ENCODE data around the gene MISP3. TPM values are rescaled to one million over a fixed set of nuclear protein-coding genes. Genes with fewer than 3 reads are reported as not detected.
"Not testable (repeated sequence)": the region's sequence is repeated elsewhere in the genome, so short reads cannot be mapped to it uniquely, and the experiment has no call there.

MISP3 gene
- total RNA-seq, 1 donor from 2014 or later, result 7.3 TPM

GRCh38 chr19:14050961-14051360, 21.6 kb upstream of the MISP3 start:
- intact Hi-C loops (cut with DNase I); DNase-seq (ENCODE audit: missing footprints); ATAC-seq: not testable (repeated sequence)

DNA sequence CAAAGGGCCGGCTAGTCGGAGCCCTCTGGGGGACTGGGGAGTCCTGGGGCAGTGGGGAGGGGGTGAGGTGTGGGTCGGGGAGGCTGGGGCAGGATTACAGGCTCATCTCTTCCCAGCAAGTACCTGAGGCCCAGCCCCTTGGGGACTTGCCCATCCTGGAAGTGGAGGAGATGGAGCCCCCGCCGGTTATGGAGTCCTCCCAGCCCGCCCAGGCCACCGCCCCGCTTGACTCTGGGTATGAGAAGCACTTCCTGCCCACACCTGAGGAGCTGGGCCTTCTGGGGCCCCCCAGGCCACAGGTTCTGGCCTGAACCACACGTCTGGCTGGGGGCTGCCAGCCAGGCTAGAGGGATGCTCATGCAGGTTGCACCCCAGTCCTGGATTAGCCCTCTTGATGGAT, 20.6 kb upstream of the MISP3 start:
- intact Hi-C loops (cut with DNase I), result no loop called here
- DNase-seq (ENCODE audit: missing footprints) (no peak), ATAC-seq (no peak)

- intact Hi-C loops (cut with DNase I), result no loop called here
- DNase-seq (ENCODE audit: missing footprints), result no peak
- ATAC-seq, result no peak
Measured at GRCh38 chr19:14052470-14052869, 20.1 kb upstream of the MISP3 start.

GRCh38 chr19:14053032-14053431, 19.6 kb upstream of the MISP3 start:
- DNase-seq (ENCODE audit: missing footprints) (no peak), ATAC-seq (no peak)
- intact Hi-C loops (cut with DNase I), result no loop called here

DNA sequence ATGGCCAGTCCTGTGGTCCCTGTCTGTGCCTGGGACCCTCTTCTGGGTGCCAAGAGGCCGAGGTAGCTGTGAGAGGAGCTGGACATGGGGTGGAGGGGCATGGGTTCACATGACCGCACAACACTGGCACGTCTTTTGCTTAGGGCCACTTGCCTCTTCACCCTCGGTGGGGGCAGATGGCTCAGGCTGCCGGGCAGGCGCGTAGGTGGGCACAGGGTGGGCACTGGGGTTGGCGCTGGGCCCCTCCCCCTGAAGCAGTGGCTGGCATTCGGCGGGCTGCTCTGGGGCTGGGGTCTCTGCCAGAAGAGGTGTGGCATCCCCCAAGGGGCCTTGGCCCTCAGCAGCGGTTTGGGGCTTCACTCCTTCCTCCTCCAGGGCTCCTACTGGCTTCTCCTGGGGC, 19.1 kb upstream of the MISP3 start:
- intact Hi-C loops (cut with DNase I), result no loop called here
- DNase-seq (ENCODE audit: missing footprints) (no peak), ATAC-seq (no peak)

DNA sequence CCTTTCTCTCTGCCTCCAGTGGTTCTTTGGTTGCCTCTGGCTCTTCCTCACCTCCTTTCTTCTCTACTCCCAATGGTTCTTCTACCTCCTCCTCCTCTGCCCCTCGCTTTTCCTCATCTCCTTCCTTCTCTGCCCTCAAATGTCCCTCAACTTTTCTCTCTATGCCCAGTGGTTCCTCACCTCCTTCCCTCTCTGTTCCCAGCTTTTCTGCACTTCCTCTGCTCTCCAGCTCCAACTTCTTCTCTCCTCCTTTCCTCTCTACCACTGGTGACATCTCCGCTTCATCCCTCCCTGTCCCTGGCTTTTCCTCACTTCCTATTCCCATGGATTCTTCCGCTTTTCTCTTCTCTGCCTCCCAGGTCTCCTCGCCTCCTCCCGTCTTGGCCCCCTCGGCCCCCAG, 18.5 kb upstream of the MISP3 start:
- intact Hi-C loops (cut with DNase I), result no loop called here
- DNase-seq (ENCODE audit: missing footprints) (no peak), ATAC-seq (no peak)

- intact Hi-C loops (cut with DNase I), result no loop called here
- no peak for ATAC-seq
- no peak for DNase-seq (ENCODE audit: missing footprints)
Measured at GRCh38 chr19:14054721-14055120, 17.9 kb upstream of the MISP3 start.

DNA sequence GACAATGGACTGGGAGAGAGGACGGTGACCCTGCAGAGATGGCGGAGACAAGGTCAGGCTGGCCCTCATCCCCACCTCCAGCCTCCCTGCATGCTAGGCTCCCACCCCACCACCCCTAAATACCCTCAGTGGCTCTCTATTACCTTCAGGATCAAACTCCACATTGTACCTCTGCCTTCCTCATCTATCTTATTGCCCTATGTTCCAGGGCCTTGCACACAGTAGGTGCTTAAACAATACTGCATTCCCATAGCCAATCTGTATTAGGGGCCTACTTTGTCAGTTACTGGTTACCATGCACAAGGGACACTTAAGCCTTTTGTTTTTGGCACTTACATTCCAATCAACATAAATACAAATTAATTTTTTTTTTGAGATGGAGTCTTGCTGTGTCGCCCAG, 17.2 kb upstream of the MISP3 start:
- intact Hi-C loops (cut with DNase I), result no loop called here
- DNase-seq (ENCODE audit: missing footprints) (no peak), ATAC-seq (no peak)

DNA sequence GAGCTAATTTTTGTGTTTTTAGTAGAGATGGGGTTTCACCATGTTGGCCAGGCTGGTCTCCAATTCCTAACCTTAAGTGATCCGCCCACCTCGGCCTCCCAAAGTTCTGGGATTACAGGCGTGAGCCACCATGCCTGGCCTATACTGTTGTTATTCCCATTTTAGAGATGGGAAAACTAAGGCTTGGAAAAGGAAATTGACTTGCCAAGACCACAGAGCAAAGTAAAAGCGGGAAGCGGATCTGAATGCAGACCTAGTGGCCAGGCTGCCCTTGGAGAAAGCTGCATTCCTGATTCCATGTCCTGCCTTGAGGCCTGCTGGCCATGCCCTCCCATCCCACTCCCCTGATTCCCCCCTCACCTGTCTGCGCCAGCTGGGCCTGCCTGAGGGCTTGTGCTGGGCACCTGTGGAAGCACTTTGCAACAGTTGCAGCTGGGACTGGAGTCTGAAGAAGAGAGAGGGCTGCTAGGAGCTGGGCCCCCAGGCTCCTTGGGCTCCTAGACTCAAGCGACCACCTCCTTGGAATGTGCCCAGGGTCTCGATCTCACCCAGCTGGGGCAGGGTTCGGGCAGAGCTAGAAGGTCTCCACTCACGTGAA, 16.4 kb upstream of the MISP3 start:
- ATAC-seq (no peak), DNase-seq (ENCODE audit: missing footprints) (no peak)
- intact Hi-C loops (cut with DNase I), result no loop called here

DNA sequence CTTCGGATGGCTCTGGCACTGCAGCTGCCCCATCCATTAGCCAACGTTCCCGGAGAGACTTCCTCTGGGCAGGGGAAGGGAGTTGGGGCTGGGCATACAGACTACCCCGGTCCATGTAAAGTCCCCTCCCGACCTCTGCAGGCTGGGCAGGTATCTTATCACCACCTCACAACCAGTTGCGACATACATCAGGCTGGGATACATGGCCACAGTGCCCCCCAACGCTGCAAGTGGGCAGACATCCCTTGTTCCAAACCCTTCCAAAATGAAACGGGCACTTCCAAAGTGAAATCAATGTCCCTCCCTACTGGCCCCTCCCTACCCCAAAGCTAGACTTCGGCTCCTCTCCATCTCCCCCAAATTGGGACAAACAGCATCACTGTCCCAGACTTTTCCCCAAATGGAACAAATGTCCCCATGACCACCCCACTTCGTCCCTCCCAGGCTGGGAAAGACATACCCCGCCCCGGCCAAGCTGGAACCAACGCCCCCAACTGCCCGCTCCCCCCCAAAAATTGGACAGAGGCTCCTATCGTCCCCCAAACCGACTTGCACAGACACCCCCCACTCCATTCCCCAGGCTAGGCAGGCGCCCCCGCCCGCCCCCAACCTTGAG, 15.7 kb upstream of the MISP3 start:
- DNase-seq (ENCODE audit: missing footprints) (no peak), ATAC-seq (no peak)
- intact Hi-C loops (cut with DNase I), result no loop called here

DNA sequence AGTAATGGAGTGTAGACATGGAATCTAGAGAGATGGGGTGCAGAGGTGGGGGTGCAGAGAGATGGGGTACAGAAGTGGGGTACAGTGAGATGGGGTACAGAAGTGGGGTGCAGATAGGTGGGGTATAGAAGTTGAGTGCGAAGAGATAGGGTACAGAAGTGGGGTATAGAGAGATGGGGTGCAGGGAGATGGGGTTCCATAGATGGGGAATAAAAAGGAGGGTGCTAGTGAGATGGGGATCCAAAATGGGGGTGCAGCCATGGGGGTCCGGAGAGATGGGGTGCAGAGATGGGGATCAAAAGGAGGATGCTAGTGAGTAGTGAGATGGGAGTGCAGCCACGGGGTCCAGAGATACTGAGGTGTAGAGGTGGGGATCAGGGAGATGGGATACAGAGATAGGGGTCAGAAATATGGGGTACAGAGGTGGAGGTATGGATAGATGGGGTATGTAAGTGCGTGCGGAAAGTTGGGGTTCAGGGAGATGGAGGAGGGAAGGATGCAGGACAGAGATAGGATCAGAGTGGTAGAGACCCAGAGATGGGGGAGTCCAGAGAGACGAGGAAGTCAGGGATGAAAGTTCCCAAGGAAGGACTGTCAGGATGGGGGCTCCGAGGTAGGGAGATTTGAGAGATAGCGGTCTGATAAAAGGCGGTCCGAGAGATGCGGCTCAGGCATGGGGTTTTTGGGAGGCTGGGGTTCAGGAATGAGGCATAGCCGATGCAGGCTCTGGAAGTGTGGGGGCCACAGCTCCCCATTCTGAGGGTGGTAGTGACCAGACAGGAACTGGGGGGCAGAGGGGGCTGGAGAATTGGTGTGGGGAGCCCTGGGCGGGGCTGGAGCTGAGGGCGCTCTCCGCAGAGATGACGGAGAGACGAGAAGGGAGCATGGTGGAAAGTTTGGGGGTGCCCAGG, 14.1 kb upstream of the MISP3 start:
- DNase-seq (ENCODE audit: missing footprints) (no peak), ATAC-seq (no peak)
- intact Hi-C loops (cut with DNase I), result no loop called here

- no peak for ATAC-seq
- DNase-seq (ENCODE audit: missing footprints), result no peak
- intact Hi-C loops (cut with DNase I), result no loop called here
Measured at GRCh38 chr19:14059093-14059480, 13.5 kb upstream of the MISP3 start.

DNA sequence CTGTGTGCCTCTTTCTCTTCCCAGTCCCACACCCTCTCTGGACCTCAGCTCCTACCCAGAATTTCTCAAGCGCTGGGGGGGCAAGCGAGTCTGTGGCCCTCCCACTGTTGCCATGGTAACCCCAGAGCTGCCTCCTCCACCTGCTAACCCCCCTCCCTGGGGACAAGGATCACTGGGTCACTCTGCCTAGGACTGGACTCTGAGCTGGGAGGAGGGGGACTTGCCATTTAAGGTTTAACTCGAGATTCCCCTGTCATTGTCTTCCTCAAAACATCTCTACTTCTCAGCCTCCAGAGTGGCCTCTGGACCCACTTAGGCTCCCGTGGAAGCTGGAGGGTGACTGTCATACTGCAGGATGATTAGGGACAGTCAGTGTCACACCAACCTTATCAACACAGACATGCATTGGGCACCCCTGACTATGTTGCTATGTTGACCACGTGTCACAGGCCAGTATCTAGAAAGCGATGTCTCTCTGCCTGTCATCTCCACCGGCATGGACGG, 12.9 kb upstream of the MISP3 start:
- intact Hi-C loops (cut with DNase I), result no loop called here

DNA sequence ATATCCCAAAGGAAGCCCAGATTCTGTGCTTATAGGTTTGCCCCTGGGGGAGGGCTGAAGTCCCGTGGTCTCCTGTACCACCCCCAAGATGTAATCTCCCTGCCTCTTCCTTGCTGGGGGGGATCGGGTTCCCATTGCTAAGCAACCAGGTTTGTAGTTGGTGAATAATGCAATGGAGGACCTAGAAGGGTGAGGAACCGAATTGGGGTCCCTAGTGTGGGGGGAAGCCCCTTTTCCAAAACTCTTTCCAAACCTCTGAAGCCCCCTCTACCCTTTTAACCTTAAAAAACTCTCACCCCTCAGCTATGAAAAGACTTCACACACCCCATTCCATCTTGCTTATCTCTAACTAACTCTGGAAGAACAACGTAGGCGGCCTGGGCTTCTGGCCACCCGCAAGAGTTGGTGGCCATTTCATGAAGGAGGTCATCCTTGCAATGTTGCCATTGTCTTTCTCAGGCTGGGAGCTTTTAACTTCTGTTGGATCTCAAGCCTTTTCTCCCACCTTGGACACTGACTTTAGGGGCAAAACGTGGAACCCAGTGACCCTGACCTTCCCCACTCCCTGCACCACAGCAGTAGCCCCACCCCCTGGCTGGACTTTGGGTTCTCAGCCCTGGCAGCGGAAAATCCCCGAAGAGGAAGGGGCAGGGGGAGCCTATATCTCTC, 11.4 kb upstream of the MISP3 start:
- intact Hi-C loops (cut with DNase I), result no loop called here
- DNase-seq (ENCODE audit: missing footprints) (no peak), ATAC-seq (no peak)

More for the DNA sequence above, 12.9 kb upstream of the MISP3 start:
- ATAC-seq, result no peak
- no peak for DNase-seq (ENCODE audit: missing footprints)

DNA sequence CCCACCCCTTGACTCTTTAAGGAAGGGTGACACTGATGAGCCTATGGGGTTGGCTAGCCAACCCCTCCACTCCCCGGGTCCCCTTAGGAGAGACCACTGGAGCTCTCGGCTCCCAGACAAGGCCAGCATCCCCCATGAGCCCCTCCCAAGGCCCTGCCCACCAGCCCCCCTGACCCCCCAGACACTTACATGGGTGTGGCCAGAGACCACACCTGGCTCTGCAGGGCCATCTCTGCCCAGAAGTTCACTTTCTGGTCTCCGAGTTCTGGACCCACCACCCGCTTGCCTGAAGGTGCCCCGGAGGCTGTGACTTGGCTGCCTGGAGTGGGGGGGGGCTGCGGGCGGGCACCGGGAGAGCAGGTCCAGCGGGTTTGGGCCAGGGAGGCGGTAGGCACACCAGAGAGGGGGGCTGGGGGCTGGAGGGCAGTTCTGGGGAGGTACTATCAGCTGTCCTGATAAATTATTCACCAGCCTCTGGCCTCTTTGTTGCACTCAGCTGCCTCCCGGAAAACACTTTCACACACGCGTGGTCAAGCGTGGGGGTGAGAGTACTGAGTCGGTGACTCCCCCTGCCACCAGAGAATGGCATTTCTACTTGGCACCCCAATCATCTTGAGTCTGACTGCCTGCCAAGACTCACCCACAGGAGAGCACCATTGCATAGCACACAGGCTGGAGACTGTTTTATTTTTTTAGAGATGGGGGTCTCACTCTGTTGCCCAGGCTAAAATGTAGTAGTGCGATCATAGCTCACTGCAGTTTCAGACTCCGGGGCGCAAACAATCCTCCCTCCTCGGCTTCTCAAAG, 10.6 kb upstream of the MISP3 start, which contains the start of gene PALM3:
PALM3 (minus strand) TSS at position 326 of the 807 bp plus-strand sequence; CDS start at position 230, 96 bp downstream.
- intact Hi-C loops (cut with DNase I), result no loop called here
- ATAC-seq (no peak), DNase-seq (ENCODE audit: missing footprints) (no peak)

DNA sequence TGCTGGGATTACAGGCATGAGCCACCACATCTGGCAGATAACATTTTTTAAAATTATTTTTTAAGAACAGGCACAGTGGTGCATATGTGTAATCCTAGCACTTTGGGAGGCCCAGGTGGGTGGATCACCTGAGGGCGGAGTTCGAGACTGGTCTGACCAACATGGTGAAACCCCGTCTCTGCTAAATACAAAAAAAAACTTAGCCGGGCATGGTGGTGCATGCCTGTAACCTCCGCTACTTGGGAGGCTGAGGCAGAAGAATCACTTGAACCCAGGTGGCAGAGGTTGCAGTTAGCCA, 10.1 kb upstream of the MISP3 start:
- DNase-seq (ENCODE audit: missing footprints) (no peak), ATAC-seq (no peak)
- intact Hi-C loops (cut with DNase I), result no loop called here

GRCh38 chr19:14063105-14063504, 9.5 kb upstream of the MISP3 start:
- ATAC-seq, result no peak
- DNase-seq (ENCODE audit: missing footprints), result no peak
- intact Hi-C loops (cut with DNase I), result no loop called here

- intact Hi-C loops (cut with DNase I), result no loop called here
- ATAC-seq, result no peak
- DNase-seq (ENCODE audit: missing footprints), result no peak
Measured at GRCh38 chr19:14066134-14066533, 6.5 kb upstream of the MISP3 start.
